Left lobe of liver (tissue), 2 donors: ENCODE measurements around the gene TMUB1. TPM values are rescaled to one million over a fixed set of nuclear protein-coding genes. Genes with fewer than 3 reads are reported as not detected.

Source experiments
- ATAC-seq: fragments of 200-7000 bp; cut with Tn5 transposase; one replicate; pipeline ENCODE4 v1.9.1; 2020; ENCODE audit warnings: mild to moderate bottlenecking, moderate library complexity
- DNase-seq: peaks from one replicate; pipeline ENCODE4 v3.0.0-alpha.2; 2020; ENCODE audit warnings: low spot score
- total RNA-seq: library from RNA; stranded (reverse); gene quantifications from one replicate; pipeline ENCODE4 v1.2.1, GENCODE V29; 2021
- donor health status: DM: no; HTN: no; CAD: no; lungs with moderate emphysema.
- donor health status: DM: no; HTN: yes; CAD: no.

TMUB1 gene, protein sequence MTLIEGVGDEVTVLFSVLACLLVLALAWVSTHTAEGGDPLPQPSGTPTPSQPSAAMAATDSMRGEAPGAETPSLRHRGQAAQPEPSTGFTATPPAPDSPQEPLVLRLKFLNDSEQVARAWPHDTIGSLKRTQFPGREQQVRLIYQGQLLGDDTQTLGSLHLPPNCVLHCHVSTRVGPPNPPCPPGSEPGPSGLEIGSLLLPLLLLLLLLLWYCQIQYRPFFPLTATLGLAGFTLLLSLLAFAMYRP
- total RNA-seq, result 60.4 TPM

GRCh38 chr7:151083071-151083823 lies at the start of gene TMUB1:
TMUB1 (minus strand) TSS chr7:151083493; CDS start chr7:151082563, 930 bp downstream.
- peak; percentile 42 for ATAC-seq
- DNase-seq, result peak; percentile 85

DNA sequence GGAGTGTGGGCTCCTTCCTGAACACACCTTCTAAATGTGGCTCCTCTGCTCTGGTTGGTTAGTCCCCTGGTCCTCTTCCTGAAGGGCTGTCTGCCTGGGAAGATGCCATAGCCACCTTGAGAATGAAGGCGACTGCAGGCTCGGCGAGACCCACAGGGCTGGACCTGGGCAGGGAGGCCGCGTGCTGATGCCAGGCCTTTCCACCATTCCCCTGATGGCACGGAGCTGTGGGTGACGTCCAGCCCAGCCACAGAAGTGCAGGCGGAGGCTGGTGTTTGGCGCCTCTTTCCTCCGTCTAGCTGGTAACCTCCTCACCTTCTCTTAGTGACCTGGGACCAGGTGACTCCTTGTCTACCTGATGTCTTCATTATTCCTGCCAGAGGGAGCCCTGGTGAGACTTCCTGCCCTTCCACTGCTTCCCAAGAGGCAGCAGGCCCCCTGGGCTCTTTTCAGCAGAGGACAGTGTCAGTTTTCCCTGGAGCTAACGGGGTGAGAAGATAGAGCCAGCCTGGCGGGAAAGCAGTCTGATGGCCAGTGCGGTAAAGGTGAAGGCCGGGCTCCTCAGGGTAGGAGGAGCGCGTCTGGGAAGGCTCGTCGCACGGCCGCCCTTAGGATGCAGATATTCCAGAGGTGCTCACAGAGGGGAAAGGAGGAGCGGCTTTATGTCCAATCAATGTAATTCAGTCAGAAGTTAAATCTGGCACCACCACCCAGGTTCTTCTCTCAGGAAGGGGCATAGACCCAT lies 49.3 kb upstream of the TMUB1 start:
- ATAC-seq (no peak), DNase-seq (no peak)

DNA sequence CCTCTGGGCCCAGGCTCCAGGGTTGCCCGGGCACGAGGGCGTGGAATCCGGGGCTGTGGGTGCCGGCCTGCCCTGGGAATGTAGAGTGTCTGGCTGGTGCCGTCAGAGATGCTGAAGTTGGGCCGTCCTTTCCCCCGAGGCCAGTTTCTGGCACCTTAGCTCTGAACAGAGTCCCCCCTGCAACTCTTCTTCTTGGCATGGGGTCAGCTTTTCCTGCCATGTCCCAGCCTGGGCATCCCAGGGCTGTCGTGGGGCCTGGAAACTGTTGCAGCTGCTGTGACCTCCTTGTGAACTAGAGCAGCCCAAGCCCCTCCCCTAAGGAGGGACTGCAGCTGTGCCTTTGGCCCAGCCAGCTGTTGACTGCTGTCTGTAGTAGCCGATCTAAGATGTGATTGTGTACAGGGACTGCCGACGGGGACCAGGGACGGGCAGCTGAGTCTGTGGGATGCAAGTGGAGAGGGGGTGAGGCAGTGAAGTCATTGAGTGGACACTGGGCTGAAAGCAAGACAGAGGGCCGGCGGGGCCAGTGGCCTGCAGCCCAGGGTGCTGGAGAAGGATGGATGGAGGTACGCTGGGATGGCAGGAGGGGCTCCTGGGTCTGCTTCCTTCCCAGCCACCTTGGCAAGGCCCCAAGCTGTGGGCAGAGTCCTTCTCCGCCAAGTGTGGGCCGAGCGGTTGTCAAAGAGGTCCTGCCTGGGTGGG lies 48.5 kb upstream of the TMUB1 start:
- ATAC-seq, result no peak
- DNase-seq, result no peak

DNA sequence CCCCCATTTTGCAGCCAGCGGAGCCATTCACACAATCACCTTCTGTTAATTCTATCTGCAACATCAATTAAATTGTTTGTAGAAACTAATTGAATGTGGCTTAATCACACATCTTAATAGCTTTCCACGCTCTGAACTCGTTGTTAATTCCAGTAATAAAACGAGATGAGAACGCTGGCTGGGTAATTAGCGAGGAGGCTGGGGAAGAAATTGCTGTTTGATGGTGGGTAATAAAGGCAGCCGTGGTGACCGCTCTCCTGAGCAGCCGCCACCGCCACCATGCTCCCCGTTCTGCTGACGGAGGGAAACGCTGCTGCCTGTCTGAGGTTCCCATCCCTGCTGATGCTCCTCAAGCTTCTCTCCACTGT lies 47.9 kb upstream of the TMUB1 start:
- DNase-seq, result no peak
- no peak for ATAC-seq

DNA sequence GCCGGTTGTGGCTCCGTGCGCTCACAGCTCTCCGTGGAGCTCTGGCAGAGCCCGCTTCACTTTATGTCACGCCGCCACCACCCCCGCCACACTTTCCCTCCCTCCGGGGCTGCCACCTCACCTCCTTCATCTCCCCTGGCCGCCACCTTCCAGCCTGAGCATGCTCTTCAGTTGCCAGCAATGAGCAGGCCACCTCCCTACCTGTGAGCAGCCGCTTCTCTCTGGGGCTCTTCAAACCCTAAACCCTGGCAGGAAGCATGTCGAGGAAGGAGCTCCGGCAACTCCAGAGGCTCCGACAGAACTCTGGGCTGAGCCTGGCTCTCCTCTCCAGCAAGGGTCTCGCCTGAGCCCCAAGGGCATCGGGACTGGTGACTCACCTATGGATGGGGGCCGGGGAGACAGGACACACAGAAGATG lies 47.5 kb upstream of the TMUB1 start:
- no peak for DNase-seq
- ATAC-seq, result no peak

- no peak for ATAC-seq
- DNase-seq, result no peak
Measured at GRCh38 chr7:151129960-151130591, 46.8 kb upstream of the TMUB1 start.

DNA sequence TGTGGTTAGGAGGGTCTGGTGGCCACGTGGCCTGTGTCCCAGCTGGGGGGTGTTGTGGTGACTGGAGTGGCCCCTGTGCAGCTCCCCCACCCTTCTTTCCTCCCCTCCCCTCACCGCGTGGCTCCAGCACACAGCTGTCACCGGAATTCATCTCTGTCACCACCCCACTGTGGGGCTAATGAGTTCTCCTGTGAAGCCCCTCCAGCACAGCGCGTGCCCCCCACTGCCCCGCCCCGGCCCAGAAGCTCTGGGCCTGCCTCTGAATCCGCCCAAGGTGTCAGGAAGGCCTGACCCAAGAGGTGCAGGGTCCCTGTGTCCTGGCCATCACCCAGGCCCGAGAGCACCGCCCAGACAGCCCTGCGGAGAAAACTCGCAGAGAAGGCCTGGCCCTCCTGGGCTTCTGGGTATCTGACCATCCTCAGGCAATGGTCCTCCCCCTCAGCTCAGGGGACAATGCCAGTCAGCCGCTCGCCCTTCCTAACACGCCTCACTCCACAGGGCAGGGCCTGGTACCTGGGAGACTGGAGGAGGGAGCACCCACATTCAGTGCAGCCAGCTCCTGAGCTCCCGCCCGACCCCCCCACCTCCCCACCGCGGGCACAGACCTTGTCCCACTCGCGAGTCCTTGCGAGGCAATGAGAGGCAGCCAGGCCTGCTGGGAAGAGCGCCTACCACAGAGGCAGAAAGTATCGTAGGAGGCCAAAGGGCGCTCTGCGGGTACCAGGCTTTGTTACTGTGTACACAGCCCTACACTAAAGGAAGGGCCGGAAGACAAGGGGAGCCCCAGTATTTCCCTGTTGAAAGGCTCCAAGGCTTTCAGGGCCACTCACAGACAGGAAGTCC lies 46.0 kb upstream of the TMUB1 start:
- ATAC-seq (no peak), DNase-seq (no peak)

DNA sequence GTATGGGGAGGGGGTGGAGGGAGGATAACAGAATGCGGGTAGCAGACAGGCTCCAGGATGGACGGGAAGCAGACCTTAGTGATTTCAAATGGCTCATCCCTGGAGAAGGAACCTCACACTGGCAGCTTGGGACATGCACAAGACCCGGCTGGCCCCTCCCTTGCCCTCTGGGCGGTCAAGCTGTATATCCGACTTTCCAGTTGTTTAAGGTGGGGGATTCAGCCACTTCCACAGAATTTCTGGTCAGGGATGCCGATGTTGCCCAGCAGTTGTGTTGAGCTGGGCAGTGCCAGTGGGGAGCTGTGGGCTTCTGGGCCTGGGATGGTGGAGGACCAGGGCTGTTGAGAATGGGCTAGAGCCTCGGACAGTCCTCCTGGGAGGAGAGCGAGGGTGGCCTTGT lies 45.4 kb upstream of the TMUB1 start:
- no peak for DNase-seq
- ATAC-seq, result no peak

GRCh38 chr7:151128144-151128543 lies 44.9 kb upstream of the TMUB1 start:
- DNase-seq (no peak), ATAC-seq (no peak)

GRCh38 chr7:151126491-151127137 lies 43.3 kb upstream of the TMUB1 start:
- no peak for ATAC-seq
- DNase-seq, result no peak

DNA sequence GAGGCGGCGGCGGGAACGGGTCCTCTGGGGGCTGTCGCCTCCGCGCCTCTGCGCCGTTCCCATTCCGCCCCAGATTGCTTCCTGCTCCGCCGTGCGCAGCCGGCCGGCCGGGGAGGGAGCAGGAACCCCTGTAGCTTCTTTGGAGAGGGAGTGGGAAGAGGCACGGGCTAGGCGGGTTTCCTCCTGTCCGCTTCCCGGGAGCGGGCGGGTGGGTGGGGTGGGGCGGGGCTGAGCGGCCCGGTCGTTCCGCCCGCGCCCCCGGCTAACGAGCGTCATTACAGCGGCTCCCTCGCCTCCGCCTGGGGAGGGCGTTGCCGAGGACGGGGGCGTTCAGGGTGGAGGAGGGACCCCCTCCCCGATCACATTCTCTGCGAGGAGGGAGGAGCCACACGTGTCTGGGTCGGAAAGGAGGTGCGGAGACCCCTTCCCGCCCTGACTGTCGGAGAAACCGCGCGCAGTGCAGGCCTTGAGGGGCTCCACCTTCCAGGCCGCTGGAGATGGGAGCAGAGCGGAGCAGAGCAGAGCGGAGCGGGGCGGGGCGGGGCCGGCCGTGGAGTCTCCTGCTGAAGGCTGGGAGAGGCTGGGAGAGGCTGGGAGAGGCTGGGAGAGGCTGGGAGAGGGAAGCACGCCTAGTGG lies 42.7 kb upstream of the TMUB1 start:
- DNase-seq (no peak), ATAC-seq (no peak)

DNA sequence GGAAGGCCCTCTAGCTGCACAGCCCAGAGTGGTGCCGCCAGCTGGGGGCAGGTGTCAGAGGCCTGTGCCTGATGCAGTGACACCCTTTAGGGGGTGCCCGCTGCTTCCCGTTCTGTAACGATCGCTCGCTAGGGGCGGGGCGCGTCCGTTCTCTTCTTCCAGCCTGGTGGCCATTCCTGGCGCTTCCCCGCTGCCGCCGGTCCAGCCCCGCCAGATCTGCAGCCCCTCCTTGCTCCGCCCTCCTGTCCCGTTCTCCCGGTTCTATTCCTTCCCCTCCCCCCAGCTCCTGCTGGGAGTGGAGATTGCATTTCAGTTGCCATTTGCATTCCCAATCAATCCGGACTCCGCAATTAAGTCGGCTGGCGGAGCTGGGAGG lies 42.2 kb upstream of the TMUB1 start:
- DNase-seq (no peak), ATAC-seq (no peak)

DNA sequence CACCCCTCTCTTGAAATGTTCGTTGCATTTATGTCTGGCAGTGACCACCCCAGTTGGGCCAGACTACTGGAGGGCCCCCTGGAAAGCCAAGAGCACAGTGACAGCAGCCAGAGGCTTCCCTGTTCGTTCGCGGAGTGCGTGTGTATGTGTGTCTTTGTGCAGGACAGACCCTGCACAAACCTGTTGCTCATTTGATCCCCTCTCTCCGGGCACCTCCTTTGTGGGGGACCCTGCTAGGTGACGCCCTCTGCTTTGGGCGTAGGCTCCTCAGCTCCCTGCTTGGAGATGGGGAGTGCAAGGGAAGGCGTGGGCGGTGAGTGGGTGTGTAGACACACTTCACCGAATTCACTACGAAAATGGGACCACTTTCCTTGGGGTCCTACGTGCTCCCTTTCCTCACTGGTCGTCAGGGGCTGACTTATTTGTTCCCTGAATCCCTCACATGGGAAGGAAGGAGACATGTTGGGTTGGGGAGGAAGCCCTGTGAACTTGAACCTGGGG lies 41.7 kb upstream of the TMUB1 start:
- ATAC-seq, result no peak
- DNase-seq, result no peak

DNA sequence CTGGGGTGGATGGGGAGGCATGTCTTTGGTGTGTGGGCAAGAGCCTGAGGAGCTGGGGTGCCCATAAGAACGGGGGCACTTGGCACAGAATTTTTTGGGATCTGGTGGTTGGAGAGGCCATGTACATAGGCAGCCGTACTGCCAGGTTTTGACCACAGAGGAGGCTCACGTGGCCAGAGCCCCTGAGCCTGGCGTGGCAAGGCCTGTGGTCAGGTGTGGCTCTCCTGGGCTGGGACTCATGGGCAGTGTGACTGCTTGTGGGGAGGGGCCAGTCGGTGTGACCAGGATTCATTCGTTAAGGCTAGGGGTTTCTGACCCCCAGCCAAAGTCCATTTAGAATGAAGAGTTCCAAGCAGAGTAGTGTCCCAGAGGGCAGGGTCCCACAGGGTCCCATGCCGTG lies 41.2 kb upstream of the TMUB1 start:
- no peak for ATAC-seq
- DNase-seq, result no peak

DNA sequence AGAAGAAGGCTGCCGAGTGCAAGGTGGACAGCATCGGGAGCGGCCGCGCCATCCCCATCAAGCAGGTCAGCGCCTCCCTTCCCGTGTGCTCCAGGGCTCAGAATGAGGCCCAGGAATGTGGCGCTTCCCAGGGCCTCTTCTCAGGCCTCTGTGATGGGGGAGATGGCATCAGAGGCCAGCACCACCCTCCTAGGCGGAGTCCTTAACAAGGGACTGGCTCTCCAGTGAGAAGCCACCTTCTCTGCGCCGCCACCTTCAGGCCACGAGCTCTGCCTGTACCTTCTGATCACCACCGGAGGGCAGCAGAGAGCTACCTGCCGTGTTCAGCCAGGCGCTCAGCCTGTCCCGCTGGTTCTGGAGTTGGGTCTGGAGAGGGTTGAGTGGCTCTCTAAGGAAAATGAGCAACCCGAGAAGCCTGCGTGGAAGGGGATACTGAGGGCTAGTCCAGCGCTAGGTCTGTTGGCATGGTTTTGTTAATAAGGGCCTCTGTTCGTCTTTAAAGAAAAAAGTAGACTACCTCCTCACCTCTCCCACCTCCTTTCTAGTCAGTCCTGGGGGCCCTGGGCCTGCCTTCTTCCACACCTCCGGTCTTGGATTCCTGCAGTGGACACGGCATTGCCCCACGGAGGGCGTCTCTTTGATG lies 40.6 kb upstream of the TMUB1 start:
- peak; percentile 82 for DNase-seq
- ATAC-seq, result peak; percentile 93

DNA sequence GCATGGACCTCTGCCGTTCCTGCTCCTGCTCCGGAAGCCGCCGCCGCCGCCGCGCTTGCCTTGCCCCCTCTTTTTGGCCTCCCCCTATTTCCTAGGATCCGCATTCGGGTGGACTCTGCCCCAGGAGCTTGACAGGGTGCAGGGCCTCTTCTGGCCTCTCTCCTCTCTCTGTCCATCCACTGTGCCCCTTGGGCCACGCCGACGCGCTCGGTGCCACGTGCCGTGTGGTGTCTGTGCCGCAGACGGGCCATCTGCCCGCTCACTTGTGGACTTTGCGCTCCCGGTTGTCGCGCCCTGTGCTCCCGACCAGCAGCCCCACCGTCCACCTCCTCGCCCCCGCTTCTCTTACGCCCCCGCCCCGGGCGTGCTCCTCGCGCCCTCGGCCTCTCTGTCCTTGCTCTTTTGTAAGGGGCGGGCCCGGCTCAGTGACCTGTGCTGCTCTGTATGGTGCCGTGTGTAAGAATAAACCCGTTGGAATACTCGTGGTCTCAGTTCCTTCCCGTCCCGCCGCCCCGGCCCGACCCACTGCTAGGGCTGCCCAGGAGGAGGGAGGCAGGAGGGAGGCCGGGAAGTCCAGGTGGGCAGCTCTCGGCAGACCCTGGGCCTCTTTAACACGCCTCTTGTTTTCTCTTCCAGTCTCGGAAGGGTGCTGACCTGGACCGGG lies 40.0 kb upstream of the TMUB1 start:
- ATAC-seq (peak; percentile 12), DNase-seq (no peak)

DNA sequence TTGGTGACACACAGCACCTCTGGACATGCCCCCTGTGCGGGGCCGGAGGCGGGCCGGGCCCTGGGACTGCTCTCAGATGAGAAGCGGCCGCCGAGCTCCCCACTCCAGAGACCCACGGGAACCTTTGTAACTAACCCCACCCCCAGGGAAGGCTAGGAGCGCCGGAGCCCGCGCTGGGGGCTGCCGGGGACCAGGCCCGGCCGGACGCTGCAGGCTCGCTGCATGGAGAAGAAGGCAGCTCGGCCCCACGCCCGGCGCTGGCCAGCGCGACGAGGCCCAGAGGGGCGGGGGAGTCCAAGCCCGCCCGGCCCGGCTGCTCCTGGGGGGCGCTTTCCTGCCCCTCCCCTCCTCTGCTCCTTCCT lies 39.5 kb upstream of the TMUB1 start:
- DNase-seq (no peak), ATAC-seq (no peak)

DNA sequence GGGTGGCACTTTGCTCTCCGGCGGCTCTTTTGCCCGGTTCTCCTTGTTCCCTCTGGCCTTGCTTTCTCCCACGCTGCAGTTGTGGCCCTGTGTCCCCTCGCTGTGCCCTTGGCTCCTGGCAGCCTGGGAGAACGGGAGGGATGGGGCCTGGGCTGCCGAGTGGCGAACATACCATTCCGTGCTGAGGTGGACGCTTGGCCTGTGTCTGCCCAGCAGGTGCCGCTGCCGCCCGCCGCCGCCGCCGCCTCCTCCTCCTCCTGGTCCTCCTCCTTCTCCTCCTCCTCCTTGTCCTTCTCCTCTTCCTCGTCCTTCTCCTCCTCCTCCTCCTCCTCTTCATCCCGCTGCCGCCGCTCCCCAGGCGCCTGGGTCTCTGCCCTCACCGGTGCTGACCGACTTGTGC lies 39.0 kb upstream of the TMUB1 start:
- DNase-seq, result no peak
- ATAC-seq, result no peak
